ENCODE data around the gene CLDN18. TPM values are rescaled to one million over a fixed set of nuclear protein-coding genes. Genes with fewer than 3 reads are reported as not detected.

The CLDN18 gene
- total RNA-seq, 1 donor from 2014 or later: 162 TPM

GRCh38 chr3:138033202-138033691, 23.3 kb downstream of the CLDN18 start:
- Histone ChIP-seq H3K27me3 (ENCODE audit: low read depth) (no peaks in the 10 kb centered on the region), H3K9me3 (no peaks in the 10 kb centered on the region), H3K4me1 (peaks cover 1% of the 10 kb centered on the region), H3K4me3 (no peak overlapping the region), H3K36me3 (peaks cover 40% of the 10 kb centered on the region), H3K27ac (no peak overlapping the region)
- intact Hi-C loops (cut with DNase I): no loop called here
- ATAC-seq (no peak), DNase-seq (no peak)
- TF ChIP-seq, protein P1, sequence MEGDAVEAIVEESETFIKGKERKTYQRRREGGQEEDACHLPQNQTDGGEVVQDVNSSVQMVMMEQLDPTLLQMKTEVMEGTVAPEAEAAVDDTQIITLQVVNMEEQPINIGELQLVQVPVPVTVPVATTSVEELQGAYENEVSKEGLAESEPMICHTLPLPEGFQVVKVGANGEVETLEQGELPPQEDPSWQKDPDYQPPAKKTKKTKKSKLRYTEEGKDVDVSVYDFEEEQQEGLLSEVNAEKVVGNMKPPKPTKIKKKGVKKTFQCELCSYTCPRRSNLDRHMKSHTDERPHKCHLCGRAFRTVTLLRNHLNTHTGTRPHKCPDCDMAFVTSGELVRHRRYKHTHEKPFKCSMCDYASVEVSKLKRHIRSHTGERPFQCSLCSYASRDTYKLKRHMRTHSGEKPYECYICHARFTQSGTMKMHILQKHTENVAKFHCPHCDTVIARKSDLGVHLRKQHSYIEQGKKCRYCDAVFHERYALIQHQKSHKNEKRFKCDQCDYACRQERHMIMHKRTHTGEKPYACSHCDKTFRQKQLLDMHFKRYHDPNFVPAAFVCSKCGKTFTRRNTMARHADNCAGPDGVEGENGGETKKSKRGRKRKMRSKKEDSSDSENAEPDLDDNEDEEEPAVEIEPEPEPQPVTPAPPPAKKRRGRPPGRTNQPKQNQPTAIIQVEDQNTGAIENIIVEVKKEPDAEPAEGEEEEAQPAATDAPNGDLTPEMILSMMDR (IDR thresholded peaks at IDR 0.05): no peak

- peaks cover 26% of the 10 kb centered on the region for H3K36me3 ChIP-seq
- intact Hi-C loops (cut with DNase I): no loop called here
- ATAC-seq (no peak), DNase-seq (no peak)
- no peak overlapping the region for H3K4me3 ChIP-seq
- H3K27me3 ChIP-seq (ENCODE audit: low read depth): no peaks in the 10 kb centered on the region
- H3K27ac ChIP-seq: no peak overlapping the region
- H3K4me1 ChIP-seq: no peaks in the 10 kb centered on the region
- no peaks in the 10 kb centered on the region for H3K9me3 ChIP-seq
- TF ChIP-seq, protein P1 (IDR thresholded peaks at IDR 0.05): no peak
Measured at GRCh38 chr3:138034918-138035317, 25.0 kb downstream of the CLDN18 start.

DNA sequence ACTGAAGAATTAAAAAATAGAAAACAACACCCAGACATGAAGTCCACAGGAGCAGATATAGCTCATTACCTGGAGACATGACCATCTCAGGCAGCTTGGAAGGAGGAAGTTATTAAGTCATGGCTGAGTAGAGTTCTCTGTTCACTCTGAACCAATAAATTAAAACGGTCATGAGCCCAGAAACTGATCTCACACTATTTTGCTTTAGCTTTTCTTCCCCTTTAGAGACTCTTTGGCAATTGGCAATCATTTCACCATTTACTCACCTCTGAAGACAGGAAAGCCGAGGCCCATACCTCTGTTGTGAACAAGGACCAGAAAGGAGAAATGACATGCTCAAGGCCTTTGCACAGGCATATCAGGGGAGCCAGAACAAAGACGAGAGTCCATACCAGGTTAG, 26.6 kb downstream of the CLDN18 start:
- TF ChIP-seq, protein P1 (IDR thresholded peaks at IDR 0.05): no peak

DNA sequence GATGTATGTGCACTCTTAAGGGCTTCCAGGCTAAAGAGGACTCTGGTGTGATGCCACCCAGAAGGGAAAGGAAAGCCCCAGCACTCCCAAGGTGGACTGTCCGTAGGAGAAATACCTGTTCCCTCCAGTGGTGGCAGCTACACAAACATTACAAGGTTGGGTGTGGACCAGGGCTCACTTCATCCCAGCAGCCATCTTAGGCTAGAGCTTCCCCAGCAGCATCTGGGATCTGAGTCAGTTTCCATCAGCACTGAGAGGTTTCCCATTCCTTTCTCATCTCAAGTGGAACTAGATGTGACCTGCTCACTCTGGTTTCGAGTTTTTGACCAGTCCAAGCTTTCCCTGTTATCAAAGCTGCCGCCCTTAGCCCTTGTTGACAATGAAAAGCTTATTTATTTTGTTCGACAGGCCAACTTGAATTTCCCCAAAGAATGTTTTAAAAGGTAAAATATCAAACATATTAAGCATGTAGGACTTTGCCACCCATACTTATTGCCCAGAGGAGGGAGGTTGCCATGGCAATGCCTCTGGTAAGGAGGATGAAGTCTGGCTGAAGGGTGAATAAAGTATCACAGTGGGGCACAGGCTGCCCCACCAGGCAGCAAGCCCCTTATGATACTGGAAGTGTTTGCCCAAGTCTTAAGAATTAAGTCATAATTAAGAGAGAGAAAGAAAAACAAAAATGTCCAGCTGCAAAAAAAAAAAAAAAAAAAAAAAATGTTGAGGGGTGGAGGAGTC, 28.9 kb downstream of the CLDN18 start:
- Histone ChIP-seq H3K27ac (peak overlapping the region; percentile 28), H3K4me1 (no peaks in the 10 kb centered on the region), H3K9me3 (no peaks in the 10 kb centered on the region), H3K27me3 (ENCODE audit: low read depth) (no peaks in the 10 kb centered on the region), H3K36me3 (peaks cover 9% of the 10 kb centered on the region), H3K4me3 (no peak overlapping the region)
- DNase-seq (peak; percentile 55), ATAC-seq (peak; percentile 95)
- TF ChIP-seq, protein P1 (IDR thresholded peaks at IDR 0.05): no peak
- intact Hi-C loops (cut with DNase I): no loop called here

More for the DNA sequence above, 26.6 kb downstream of the CLDN18 start:
- ATAC-seq: no peak
- no peaks in the 10 kb centered on the region for H3K9me3 ChIP-seq
- intact Hi-C loops (cut with DNase I): no loop called here
- DNase-seq: no peak
- H3K4me3 ChIP-seq: no peak overlapping the region
- peaks cover 12% of the 10 kb centered on the region for H3K36me3 ChIP-seq
- H3K4me1 ChIP-seq: no peaks in the 10 kb centered on the region
- H3K27ac ChIP-seq: no peak overlapping the region
- H3K27me3 ChIP-seq (ENCODE audit: low read depth): no peaks in the 10 kb centered on the region

DNA sequence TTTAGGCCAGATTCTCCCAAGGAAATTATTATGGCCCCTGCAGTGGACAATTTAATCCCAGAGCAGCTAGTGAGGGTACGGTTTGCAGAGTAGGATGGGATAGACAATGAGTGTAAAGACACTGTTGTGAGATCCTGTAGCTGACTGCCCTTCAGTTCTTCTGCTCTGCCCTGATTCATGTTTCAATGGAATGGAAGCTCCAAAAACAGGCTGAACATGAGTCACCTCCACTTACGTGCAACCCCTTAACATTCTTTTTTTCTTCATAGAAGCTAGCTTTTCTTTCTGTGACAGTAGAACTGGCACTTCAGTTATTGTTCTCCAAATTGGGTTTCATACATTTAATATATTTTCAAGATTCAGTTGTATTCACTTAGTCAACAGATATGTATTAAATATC, 32.1 kb downstream of the CLDN18 start:
- DNase-seq (no peak), ATAC-seq (no peak)
- Histone ChIP-seq H3K36me3 (no peaks in the 10 kb centered on the region), H3K4me3 (no peak overlapping the region), H3K9me3 (no peaks in the 10 kb centered on the region), H3K4me1 (no peaks in the 10 kb centered on the region), H3K27me3 (ENCODE audit: low read depth) (no peaks in the 10 kb centered on the region), H3K27ac (no peak overlapping the region)
- intact Hi-C loops (cut with DNase I): no loop called here
- TF ChIP-seq, protein P1 (IDR thresholded peaks at IDR 0.05): no peak

Data from lower lobe of right lung (tissue), 2 donors.